Measurements from ENCODE around the gene DMD. TPM values are rescaled to one million over a fixed set of nuclear protein-coding genes. Genes with fewer than 3 reads are reported as not detected.
A peak's percentile ranks its signal among the peaks of the same experiment; 100 is the strongest.

The DMD gene
- total and polyA plus RNA-seq, 2 donors (not counting 1 experiment from before 2014, with no cell fraction given), result 5.1 to 7.2 TPM

DNA sequence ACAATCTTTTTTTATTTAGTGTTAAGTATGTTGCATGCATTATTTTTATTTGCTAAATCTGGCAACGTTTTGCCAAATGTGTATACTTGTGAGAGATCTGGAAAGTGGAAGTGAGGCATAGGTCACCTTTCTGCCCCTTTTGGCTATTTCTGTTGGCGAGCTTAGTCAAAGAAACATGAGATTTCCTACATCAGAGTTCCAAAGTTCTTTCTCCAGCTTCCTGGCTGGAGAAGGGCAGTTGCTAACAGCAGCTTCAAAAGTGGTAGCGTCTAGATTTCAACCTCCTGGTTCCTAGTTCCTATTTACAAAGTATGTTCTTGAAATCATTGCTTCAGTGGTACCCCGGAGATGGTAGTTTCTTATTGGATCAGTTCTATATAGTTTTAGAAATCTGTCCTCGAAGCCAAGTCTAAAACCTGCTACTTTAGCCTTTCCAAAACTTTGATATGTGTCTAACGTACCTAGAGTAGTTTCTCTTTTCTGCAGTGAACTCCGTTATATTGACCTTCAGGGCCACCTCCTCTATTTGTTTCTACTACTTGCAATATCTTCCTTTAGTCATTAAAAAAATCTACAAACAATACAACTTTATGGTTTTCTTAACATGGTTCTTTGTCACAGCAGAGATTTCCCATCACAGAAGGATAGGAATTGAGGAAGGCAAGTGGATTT lies 1683.8 kb downstream of the DMD start:
- H3K36me3 ChIP-seq (ENCODE audit: control insufficient read depth, insufficient read depth, low read length), result no peaks in the 10 kb centered on the region
- no peak for TF ChIP-seq EZH2 (IDR thresholded peaks at IDR 0.05; ENCODE audit: low read length, missing control alignments)
- TF ChIP-seq, protein P1, sequence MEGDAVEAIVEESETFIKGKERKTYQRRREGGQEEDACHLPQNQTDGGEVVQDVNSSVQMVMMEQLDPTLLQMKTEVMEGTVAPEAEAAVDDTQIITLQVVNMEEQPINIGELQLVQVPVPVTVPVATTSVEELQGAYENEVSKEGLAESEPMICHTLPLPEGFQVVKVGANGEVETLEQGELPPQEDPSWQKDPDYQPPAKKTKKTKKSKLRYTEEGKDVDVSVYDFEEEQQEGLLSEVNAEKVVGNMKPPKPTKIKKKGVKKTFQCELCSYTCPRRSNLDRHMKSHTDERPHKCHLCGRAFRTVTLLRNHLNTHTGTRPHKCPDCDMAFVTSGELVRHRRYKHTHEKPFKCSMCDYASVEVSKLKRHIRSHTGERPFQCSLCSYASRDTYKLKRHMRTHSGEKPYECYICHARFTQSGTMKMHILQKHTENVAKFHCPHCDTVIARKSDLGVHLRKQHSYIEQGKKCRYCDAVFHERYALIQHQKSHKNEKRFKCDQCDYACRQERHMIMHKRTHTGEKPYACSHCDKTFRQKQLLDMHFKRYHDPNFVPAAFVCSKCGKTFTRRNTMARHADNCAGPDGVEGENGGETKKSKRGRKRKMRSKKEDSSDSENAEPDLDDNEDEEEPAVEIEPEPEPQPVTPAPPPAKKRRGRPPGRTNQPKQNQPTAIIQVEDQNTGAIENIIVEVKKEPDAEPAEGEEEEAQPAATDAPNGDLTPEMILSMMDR (conservative IDR thresholded peaks at IDR 0.05 in 1 of 2, IDR thresholded peaks at IDR 0.05 in 1 of 2; ENCODE audit: low read depth in 1 of 2, low read length in 2 of 2), result no peak
- H3K9ac ChIP-seq (ENCODE audit: insufficient read depth, low read length), result no peak overlapping the region
- no peak for DNase-seq (ENCODE audit: low read depth in 2 of 2)
- H3K4me1 ChIP-seq (ENCODE audit: control insufficient read depth, extremely low read depth, insufficient read depth, low read length), result no peaks in the 10 kb centered on the region
- no peak overlapping the region for H3K4me2 ChIP-seq (ENCODE audit: extremely low read depth, insufficient read depth, low read length)
- no peaks in the 10 kb centered on the region for H3K27me3 ChIP-seq (ENCODE audit: control insufficient read depth, insufficient read depth, low read length)
- H4K20me1 ChIP-seq (ENCODE audit: control insufficient read depth, extremely low read depth, insufficient read depth, low read length), result no peaks in the 10 kb centered on the region
- H3K4me3 ChIP-seq (replicated peaks in 1 of 4; ENCODE audit: control extremely low read depth in 1 of 4, insufficient read depth in 1 of 4, low read depth in 3 of 4, low read length in 4 of 4), result no peak overlapping the region
- H2AFZ ChIP-seq (ENCODE audit: low read length), result no peak overlapping the region
- H3K79me2 ChIP-seq (ENCODE audit: control insufficient read depth, insufficient read depth, low read length), result no peaks in the 10 kb centered on the region
- H3K27ac ChIP-seq (ENCODE audit: insufficient read depth, low read length), result no peak overlapping the region
- no peaks in the 10 kb centered on the region for H3K9me3 ChIP-seq (ENCODE audit: control insufficient read depth, insufficient read depth, low read depth, low read length)

DNA sequence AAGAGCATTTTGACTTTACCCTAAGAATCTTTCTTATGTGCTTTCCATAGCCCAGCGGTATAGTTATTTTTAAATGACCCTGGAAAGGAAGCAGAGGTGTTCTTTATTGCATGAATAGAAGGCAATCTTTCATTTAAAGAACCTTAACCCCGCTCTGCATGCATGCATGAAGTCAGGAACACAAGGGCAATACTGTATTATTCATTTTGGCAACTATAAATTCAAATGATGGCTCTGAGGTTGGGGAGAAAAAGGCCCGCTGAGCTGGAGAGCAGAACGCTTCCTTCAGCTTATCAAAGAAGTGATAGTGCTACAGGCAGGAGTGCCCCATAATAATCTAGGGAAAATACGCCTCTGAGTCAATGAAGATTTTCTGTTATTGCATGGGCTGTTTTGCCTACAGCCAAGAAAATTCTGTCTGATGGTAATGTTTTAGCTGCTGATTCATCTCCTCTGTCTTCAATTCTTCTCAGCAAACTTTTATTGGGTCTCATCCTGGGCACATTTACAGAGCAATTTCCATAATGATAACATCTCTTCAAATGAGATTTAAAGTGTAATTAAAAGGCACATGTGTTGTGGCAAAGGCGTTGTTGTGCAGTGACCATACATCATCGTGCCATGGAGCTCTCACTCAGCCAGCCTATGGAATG lies 1687.3 kb downstream of the DMD start:
- no peaks in the 10 kb centered on the region for H4K20me1 ChIP-seq (ENCODE audit: control insufficient read depth, extremely low read depth, insufficient read depth, low read length)
- H3K27ac ChIP-seq (ENCODE audit: insufficient read depth, low read length), result no peak overlapping the region
- no peaks in the 10 kb centered on the region for H3K4me1 ChIP-seq (ENCODE audit: control insufficient read depth, extremely low read depth, insufficient read depth, low read length)
- H3K9me3 ChIP-seq (ENCODE audit: control insufficient read depth, insufficient read depth, low read depth, low read length), result no peaks in the 10 kb centered on the region
- H3K36me3 ChIP-seq (ENCODE audit: control insufficient read depth, insufficient read depth, low read length), result no peaks in the 10 kb centered on the region
- H3K79me2 ChIP-seq (ENCODE audit: control insufficient read depth, insufficient read depth, low read length), result no peaks in the 10 kb centered on the region
- no peaks in the 10 kb centered on the region for H3K27me3 ChIP-seq (ENCODE audit: control insufficient read depth, insufficient read depth, low read length)
- no peak overlapping the region for H3K4me2 ChIP-seq (ENCODE audit: extremely low read depth, insufficient read depth, low read length)
- H3K9ac ChIP-seq (ENCODE audit: insufficient read depth, low read length), result no peak overlapping the region
- TF ChIP-seq, protein P1 (conservative IDR thresholded peaks at IDR 0.05 in 1 of 2, IDR thresholded peaks at IDR 0.05 in 1 of 2; ENCODE audit: low read depth in 1 of 2, low read length in 2 of 2), result no peak
- TF ChIP-seq EZH2 (IDR thresholded peaks at IDR 0.05; ENCODE audit: low read length, missing control alignments), result no peak
- peak in 1 of 2 donors; percentile 32 for DNase-seq (ENCODE audit: low read depth in 2 of 2)
- no peak overlapping the region for H2AFZ ChIP-seq (ENCODE audit: low read length)
- no peak overlapping the region for H3K4me3 ChIP-seq (replicated peaks in 1 of 4; ENCODE audit: control extremely low read depth in 1 of 4, insufficient read depth in 1 of 4, low read depth in 3 of 4, low read length in 4 of 4)

DNA sequence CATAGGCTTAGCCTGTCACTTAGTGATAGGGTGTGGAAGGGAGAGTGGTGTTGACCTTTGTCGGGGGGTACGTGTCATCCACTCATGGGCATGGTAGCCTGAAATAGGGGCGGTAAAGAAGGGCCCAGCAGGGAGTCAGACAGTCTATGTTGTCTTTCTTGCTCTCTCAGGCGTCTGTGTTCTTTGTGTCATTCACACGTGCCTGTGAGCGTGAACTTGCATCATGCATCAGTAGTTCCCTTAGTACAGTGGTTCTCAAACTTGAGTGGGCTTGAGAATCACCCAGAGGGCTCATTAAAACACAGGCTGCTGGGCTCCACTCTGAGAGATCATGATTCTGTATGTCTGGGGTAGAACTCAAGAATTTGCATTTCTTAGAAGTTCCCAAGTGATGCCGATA lies 1688.6 kb downstream of the DMD start:
- TF ChIP-seq, protein P1 (conservative IDR thresholded peaks at IDR 0.05 in 1 of 2, IDR thresholded peaks at IDR 0.05 in 1 of 2; ENCODE audit: low read depth in 1 of 2, low read length in 2 of 2), result no peak
- no peak for TF ChIP-seq EZH2 (IDR thresholded peaks at IDR 0.05; ENCODE audit: low read length, missing control alignments)
- H4K20me1 ChIP-seq (ENCODE audit: control insufficient read depth, extremely low read depth, insufficient read depth, low read length), result no peaks in the 10 kb centered on the region
- H3K4me2 ChIP-seq (ENCODE audit: extremely low read depth, insufficient read depth, low read length), result no peak overlapping the region
- no peak overlapping the region for H3K27ac ChIP-seq (ENCODE audit: insufficient read depth, low read length)
- H3K4me1 ChIP-seq (ENCODE audit: control insufficient read depth, extremely low read depth, insufficient read depth, low read length), result no peaks in the 10 kb centered on the region
- no peak overlapping the region for H3K9ac ChIP-seq (ENCODE audit: insufficient read depth, low read length)
- DNase-seq (ENCODE audit: low read depth in 2 of 2), result no peak
- H3K36me3 ChIP-seq (ENCODE audit: control insufficient read depth, insufficient read depth, low read length), result no peaks in the 10 kb centered on the region
- no peaks in the 10 kb centered on the region for H3K79me2 ChIP-seq (ENCODE audit: control insufficient read depth, insufficient read depth, low read length)
- no peaks in the 10 kb centered on the region for H3K9me3 ChIP-seq (ENCODE audit: control insufficient read depth, insufficient read depth, low read depth, low read length)
- no peak overlapping the region for H2AFZ ChIP-seq (ENCODE audit: low read length)
- no peaks in the 10 kb centered on the region for H3K27me3 ChIP-seq (ENCODE audit: control insufficient read depth, insufficient read depth, low read length)
- no peak overlapping the region for H3K4me3 ChIP-seq (replicated peaks in 1 of 4; ENCODE audit: control extremely low read depth in 1 of 4, insufficient read depth in 1 of 4, low read depth in 3 of 4, low read length in 4 of 4)
